ENCODE results near the gene C1orf174. TPM values are rescaled to one million over a fixed set of nuclear protein-coding genes. Genes with fewer than 3 reads are reported as not detected.

The C1orf174 gene
- total and polyA plus RNA-seq, 2 donors: 19.3 to 23.1 TPM

DNA sequence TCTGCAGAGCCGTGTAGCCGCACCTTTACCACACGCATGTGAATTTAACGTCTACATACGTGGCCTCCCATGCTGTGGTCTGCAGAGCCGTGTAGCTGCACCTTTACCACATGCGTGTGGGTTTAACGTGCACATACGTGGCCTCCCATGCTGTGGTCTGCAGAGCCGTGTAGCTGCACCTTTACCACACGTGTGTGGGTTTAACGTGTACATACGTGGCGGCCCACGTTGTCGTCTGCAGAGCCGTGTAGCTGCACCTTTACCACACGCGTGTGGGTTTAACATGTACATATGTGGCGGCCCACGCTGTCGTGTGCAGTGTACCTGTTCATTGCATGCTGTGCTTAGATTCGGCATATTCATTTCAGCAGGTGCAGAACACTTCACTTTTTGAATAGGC is 25.3 kb downstream of the C1orf174 start:
- Histone ChIP-seq H3K4me1 (ENCODE audit: control insufficient read depth in 2 of 2, insufficient read depth in 2 of 2, low read length in 2 of 2) (no peaks in the 10 kb centered on the region), H3K4me3 (ENCODE audit: low read length in 2 of 2) (no peak overlapping the region), H3K36me3 (ENCODE audit: control insufficient read depth in 2 of 2, insufficient read depth in 2 of 2, low read length in 1 of 2) (peaks cover 0 to 26% of the 10 kb centered on the region in 2 donors), H3K9me3 (ENCODE audit: control insufficient read depth in 2 of 2, insufficient read depth in 1 of 2, low read length in 1 of 2) (peaks cover 0 to 5% of the 10 kb centered on the region in 2 donors), H3K27ac (ENCODE audit: low read depth in 1 of 2, low read length in 1 of 2) (no peak overlapping the region), H3K27me3 (ENCODE audit: control insufficient read depth in 2 of 2, insufficient read depth in 1 of 2, low read length in 1 of 2) (no peaks in the 10 kb centered on the region)
- WGBS: 97% methylated on average over 23 of the region's 23 CpGs
- no peak for DNase-seq (ENCODE audit: low read depth in 6 of 9, low spot score in 9 of 9)

- DNase-seq (ENCODE audit: low read depth in 6 of 9, low spot score in 9 of 9): no peak
Observed at GRCh38 chr1:3872546-3872945, 27.5 kb downstream of the C1orf174 start.

GRCh38 chr1:3871451-3871805 is 28.6 kb downstream of the C1orf174 start:
- H3K4me1 ChIP-seq (ENCODE audit: control insufficient read depth in 2 of 2, insufficient read depth in 2 of 2, low read length in 2 of 2): no peaks in the 10 kb centered on the region
- no peak overlapping the region for H3K27ac ChIP-seq (ENCODE audit: low read depth in 1 of 2, low read length in 1 of 2)
- 97% methylated on average over 7 of the region's 7 CpGs for WGBS
- DNase-seq (ENCODE audit: low read depth in 6 of 9, low spot score in 9 of 9): no peak
- H3K4me3 ChIP-seq (ENCODE audit: low read length in 2 of 2): no peak overlapping the region
- peaks cover 0 to 25% of the 10 kb centered on the region in 2 donors for H3K36me3 ChIP-seq (ENCODE audit: control insufficient read depth in 2 of 2, insufficient read depth in 2 of 2, low read length in 1 of 2)
- H3K9me3 ChIP-seq (ENCODE audit: control insufficient read depth in 2 of 2, insufficient read depth in 1 of 2, low read length in 1 of 2): no peaks in the 10 kb centered on the region
- no peaks in the 10 kb centered on the region for H3K27me3 ChIP-seq (ENCODE audit: control insufficient read depth in 2 of 2, insufficient read depth in 1 of 2, low read length in 1 of 2)

More at GRCh38 chr1:3872546-3872945, 27.5 kb downstream of the C1orf174 start:
- 96% methylated on average over 8 of the region's 8 CpGs for WGBS
- Histone ChIP-seq H3K27ac (ENCODE audit: low read depth in 1 of 2, low read length in 1 of 2) (no peak overlapping the region), H3K4me1 (ENCODE audit: control insufficient read depth in 2 of 2, insufficient read depth in 2 of 2, low read length in 2 of 2) (no peaks in the 10 kb centered on the region), H3K36me3 (ENCODE audit: control insufficient read depth in 2 of 2, insufficient read depth in 2 of 2, low read length in 1 of 2) (peaks cover 0 to 25% of the 10 kb centered on the region in 2 donors), H3K4me3 (ENCODE audit: low read length in 2 of 2) (no peak overlapping the region), H3K27me3 (ENCODE audit: control insufficient read depth in 2 of 2, insufficient read depth in 1 of 2, low read length in 1 of 2) (no peaks in the 10 kb centered on the region), H3K9me3 (ENCODE audit: control insufficient read depth in 2 of 2, insufficient read depth in 1 of 2, low read length in 1 of 2) (no peaks in the 10 kb centered on the region)

DNA sequence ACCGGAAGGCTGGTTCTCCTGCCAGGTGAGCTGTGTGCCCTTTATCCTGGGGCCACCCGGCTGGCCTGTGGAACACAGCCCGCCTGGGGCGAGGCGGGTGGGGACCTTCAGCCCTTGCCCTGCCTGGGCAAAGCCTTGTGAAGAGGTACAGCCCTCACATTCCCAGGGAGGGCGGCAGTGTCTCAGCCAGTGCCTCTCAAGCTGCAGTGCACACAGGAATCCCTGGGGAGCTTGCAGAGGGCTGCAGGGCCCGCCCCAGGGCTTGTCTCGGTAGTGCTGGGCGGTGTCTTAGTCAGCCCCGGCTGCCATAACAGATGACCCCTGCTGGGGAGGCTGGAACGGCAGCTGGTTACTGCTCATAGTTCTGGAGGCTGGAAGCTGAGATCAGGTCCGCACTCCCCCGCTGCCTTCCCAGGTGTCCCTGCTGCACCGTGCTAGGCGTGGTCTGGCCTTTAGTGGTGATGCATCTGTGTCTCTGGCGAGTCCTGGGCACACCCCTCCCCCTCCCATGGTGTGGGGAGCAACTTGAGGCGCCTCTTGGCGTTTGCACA is 30.2 kb downstream of the C1orf174 start:
- Histone ChIP-seq H3K4me3 (ENCODE audit: low read length in 2 of 2) (no peak overlapping the region), H3K36me3 (ENCODE audit: control insufficient read depth in 2 of 2, insufficient read depth in 2 of 2, low read length in 1 of 2) (peaks cover 0 to 21% of the 10 kb centered on the region in 2 donors), H3K9me3 (ENCODE audit: control insufficient read depth in 2 of 2, insufficient read depth in 1 of 2, low read length in 1 of 2) (no peaks in the 10 kb centered on the region), H3K27ac (ENCODE audit: low read depth in 1 of 2, low read length in 1 of 2) (no peak overlapping the region), H3K4me1 (ENCODE audit: control insufficient read depth in 2 of 2, insufficient read depth in 2 of 2, low read length in 2 of 2) (no peaks in the 10 kb centered on the region), H3K27me3 (ENCODE audit: control insufficient read depth in 2 of 2, insufficient read depth in 1 of 2, low read length in 1 of 2) (no peaks in the 10 kb centered on the region)
- 91% methylated on average over 18 of the region's 18 CpGs for WGBS
- no peak for DNase-seq (ENCODE audit: low read depth in 6 of 9, low spot score in 9 of 9)

DNA sequence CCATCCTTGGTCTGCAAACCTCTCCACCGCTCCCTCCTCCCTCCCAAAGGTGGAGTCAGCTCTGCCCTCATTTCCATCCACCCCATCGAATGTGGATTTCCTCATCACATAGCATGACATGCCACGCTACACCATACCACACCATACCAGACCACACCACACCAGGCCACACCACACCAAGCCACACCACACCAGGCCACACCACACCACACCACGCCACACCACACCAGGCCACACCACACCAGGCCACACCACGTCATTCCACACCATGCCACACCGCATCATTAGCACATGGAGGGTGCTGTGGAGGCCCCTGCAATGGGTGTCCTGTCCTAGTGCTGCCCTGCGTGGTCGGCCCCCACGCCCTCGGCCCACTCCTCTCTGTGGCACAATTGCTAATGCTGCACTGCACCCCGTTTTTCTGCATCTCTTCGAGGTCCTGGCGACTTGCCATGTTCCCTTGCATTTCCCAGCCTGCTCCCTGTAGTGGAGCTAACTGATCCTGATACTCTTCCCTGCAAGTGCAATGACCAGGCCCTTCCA is 31.5 kb downstream of the C1orf174 start:
- no peaks in the 10 kb centered on the region for H3K27me3 ChIP-seq (ENCODE audit: control insufficient read depth in 2 of 2, insufficient read depth in 1 of 2, low read length in 1 of 2)
- WGBS: 87% methylated on average over 13 of the region's 13 CpGs
- peaks cover 0 to 14% of the 10 kb centered on the region in 2 donors for H3K36me3 ChIP-seq (ENCODE audit: control insufficient read depth in 2 of 2, insufficient read depth in 2 of 2, low read length in 1 of 2)
- H3K27ac ChIP-seq (ENCODE audit: low read depth in 1 of 2, low read length in 1 of 2): no peak overlapping the region
- H3K9me3 ChIP-seq (ENCODE audit: control insufficient read depth in 2 of 2, insufficient read depth in 1 of 2, low read length in 1 of 2): no peaks in the 10 kb centered on the region
- H3K4me1 ChIP-seq (ENCODE audit: control insufficient read depth in 2 of 2, insufficient read depth in 2 of 2, low read length in 2 of 2): no peaks in the 10 kb centered on the region
- DNase-seq (ENCODE audit: low read depth in 6 of 9, low spot score in 9 of 9): no peak
- no peak overlapping the region for H3K4me3 ChIP-seq (ENCODE audit: low read length in 2 of 2)

DNA sequence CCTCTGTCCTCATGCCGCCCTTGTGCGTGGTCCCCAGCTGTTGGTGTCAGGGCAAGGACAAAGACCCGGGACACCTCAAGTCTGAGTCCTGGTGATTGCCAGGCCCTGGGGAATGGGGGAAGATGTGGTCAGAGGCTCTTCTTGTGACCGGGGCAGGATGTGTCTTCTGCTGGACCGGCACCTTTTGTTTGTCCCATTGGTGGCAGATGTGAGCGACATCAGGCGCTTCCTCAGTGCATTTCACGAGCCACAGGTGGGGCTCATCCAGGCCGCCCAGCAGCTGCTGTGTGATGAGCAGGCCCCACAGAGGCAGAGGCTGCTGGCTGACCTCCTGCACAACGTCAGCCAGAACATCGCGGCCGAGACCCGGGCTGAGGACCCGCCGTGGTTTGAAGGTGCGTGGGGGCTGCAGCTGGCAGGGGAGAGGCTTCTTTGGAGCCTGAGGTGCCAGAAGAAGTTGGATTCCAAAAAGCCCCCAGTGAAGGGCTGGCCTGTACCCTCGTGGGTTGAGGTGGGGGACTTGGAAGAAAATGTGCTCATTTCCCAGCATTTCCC is 34.4 kb downstream of the C1orf174 start:
- Histone ChIP-seq H3K4me1 (ENCODE audit: control insufficient read depth in 2 of 2, insufficient read depth in 2 of 2, low read length in 2 of 2) (no peaks in the 10 kb centered on the region), H3K36me3 (ENCODE audit: control insufficient read depth in 2 of 2, insufficient read depth in 2 of 2, low read length in 1 of 2) (peaks cover 0 to 5% of the 10 kb centered on the region in 2 donors), H3K27ac (ENCODE audit: low read depth in 1 of 2, low read length in 1 of 2) (no peak overlapping the region), H3K27me3 (ENCODE audit: control insufficient read depth in 2 of 2, insufficient read depth in 1 of 2, low read length in 1 of 2) (no peaks in the 10 kb centered on the region), H3K9me3 (ENCODE audit: control insufficient read depth in 2 of 2, insufficient read depth in 1 of 2, low read length in 1 of 2) (no peaks in the 10 kb centered on the region), H3K4me3 (ENCODE audit: low read length in 2 of 2) (no peak overlapping the region)
- WGBS: 95% methylated on average over 18 of the region's 18 CpGs
- DNase-seq (ENCODE audit: low read depth in 6 of 9, low spot score in 9 of 9): no peak

DNA sequence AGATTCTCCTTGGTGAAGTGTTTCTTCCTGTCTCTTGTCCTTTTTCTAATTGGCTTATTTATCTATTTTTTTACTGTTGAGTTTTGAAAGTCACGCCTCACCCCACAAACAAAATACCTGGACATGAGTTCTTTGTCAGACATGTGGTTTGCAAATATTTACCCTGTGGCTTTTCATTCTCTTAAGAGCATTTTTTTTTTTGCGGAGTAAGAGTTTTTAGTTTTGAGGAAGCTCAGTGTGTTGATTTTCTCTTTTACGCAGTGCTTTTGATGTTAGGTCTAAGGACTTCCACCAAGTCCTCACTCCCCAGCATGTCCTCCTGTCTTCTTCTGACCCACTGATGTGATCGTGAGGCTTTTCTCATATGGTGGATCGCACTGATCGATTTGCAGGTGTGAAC is 35.2 kb downstream of the C1orf174 start:
- Histone ChIP-seq H3K36me3 (ENCODE audit: control insufficient read depth in 2 of 2, insufficient read depth in 2 of 2, low read length in 1 of 2) (peaks cover 0 to 5% of the 10 kb centered on the region in 2 donors), H3K4me1 (ENCODE audit: control insufficient read depth in 2 of 2, insufficient read depth in 2 of 2, low read length in 2 of 2) (no peaks in the 10 kb centered on the region), H3K27me3 (ENCODE audit: control insufficient read depth in 2 of 2, insufficient read depth in 1 of 2, low read length in 1 of 2) (no peaks in the 10 kb centered on the region), H3K4me3 (ENCODE audit: low read length in 2 of 2) (no peak overlapping the region), H3K27ac (ENCODE audit: low read depth in 1 of 2, low read length in 1 of 2) (no peak overlapping the region), H3K9me3 (ENCODE audit: control insufficient read depth in 2 of 2, insufficient read depth in 1 of 2, low read length in 1 of 2) (no peaks in the 10 kb centered on the region)
- WGBS: 93% methylated on average over 6 of the region's 6 CpGs
- DNase-seq (ENCODE audit: low read depth in 6 of 9, low spot score in 9 of 9): no peak

DNA sequence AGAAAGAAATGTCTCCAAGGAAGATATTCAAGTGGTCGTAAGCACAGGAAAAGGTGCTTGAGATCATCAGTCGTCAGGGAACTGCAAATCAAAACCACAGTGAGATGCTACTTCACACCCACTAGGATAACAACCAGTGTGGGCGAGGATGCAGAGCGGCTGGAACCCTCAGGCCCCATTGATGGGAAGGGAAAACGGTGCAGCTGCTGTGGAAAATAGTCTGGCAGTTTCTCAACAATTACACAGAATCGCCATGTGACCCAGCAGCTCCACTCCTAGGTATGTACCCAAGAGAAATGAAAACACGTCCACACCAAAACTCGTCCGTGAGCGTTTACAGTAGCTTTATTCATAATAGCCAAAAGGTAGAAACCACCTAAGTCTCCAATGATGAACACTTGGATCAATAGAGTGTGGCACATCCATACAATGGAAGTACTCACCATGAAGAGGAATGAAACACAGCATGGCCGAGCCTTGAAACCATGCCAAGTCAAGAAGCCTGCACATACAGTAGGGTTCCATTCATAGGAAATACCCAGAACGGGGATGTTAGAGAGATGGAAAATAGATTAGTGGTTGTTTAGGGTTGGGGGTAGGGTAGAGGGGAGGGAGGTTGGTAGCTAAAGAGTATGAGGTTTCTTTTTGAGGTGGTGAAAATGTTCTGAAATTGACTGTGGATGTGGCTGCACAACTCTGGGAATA is 36.7 kb downstream of the C1orf174 start:
- Histone ChIP-seq H3K27me3 (ENCODE audit: control insufficient read depth in 2 of 2, insufficient read depth in 1 of 2, low read length in 1 of 2) (no peaks in the 10 kb centered on the region), H3K4me3 (ENCODE audit: low read length in 2 of 2) (no peak overlapping the region), H3K9me3 (ENCODE audit: control insufficient read depth in 2 of 2, insufficient read depth in 1 of 2, low read length in 1 of 2) (no peaks in the 10 kb centered on the region), H3K27ac (ENCODE audit: low read depth in 1 of 2, low read length in 1 of 2) (no peak overlapping the region), H3K4me1 (ENCODE audit: control insufficient read depth in 2 of 2, insufficient read depth in 2 of 2, low read length in 2 of 2) (peaks cover 0 to under 1% of the 10 kb centered on the region in 2 donors), H3K36me3 (ENCODE audit: control insufficient read depth in 2 of 2, insufficient read depth in 2 of 2, low read length in 1 of 2) (peaks cover 0 to 2% of the 10 kb centered on the region in 2 donors)
- WGBS: 96% methylated on average over 12 of the region's 12 CpGs
- no peak for DNase-seq (ENCODE audit: low read depth in 6 of 9, low spot score in 9 of 9)

All from thymus (tissue), 11 donors.